ENCODE data around the gene KLHL34.

Gene KLHL34, protein sequence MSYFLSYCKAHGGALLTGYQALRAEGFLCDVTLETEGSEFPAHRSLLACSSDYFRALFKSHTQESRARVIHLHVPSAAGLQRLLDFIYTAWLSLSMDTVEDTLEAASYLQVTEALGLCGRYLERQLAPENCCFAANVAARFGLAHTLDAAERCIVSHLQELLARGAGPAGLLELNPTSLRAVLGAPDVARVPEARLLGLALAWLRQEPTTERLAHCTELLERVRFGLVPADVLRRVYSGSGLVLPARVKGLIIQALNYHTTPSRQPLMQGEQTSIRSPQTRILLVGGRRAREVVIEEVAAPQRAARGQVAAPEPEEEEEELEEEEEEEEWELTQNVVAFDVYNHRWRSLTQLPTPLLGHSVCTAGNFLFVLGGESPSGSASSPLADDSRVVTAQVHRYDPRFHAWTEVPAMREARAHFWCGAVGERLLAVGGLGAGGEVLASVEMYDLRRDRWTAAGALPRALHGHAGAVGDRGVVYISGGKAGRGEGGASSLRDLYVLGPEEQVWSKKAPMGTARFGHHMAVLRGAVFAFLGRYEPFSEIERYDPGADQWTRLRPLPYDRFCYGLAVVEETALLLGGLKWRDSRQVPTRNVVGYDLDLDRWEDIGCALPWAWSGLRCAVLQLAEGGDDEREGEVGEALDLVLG

DNA sequence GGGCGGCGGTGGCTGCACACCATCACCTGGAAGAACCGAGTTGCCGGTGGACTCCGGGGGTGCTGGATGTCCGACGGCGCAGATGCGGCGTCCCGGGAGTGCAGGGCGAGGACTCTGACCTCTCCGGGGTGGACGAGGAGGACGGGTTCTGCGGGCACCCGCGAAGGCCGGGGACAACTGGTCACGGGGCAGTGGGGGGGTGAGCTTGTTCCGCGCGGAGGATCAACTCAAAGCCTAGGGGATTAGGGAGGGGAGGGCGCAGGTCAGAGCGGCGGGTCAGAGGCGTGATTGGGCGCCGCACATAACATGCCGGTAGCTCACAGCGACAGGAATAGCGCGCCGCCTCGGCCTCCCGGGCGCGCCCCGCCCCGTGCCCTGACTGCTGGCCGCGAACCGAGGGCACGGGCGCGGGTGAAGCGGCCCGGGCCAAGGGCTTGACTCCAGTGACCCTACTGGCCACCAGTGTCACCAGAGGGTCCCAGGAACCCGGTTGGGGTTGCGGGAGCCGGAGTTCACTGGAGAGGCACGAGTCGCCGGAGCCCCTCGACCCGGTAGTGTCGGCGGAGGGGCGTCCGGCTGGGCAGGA lies at the start of gene KLHL34:
KLHL34 (minus strand) TSS at position 179 of the 586 bp plus-strand sequence. CDS start 542 bp downstream, outside the sequence.
- DNase-seq (ENCODE audit: low spot score): no peak

DNA sequence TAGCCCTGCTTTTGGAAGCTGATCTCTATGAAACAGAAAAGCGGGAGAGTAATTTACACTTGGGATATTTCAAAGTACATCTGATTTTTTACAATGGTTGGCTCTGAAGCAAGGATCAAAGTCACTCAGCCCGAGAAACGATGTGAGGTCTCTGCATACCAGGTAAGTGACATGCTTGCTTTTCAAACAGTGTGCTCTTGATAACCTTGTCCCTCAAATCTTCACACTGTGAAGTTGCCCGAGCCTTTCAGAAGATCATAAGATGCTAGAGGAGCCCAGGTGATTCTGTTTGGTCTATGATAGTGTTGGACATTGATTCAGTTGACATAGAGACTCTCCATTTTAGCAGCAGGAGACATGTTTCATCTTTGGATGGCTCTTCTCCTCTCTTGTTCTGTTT lies 47.1 kb upstream of the KLHL34 start:
- DNase-seq (ENCODE audit: low spot score): no peak

DNA sequence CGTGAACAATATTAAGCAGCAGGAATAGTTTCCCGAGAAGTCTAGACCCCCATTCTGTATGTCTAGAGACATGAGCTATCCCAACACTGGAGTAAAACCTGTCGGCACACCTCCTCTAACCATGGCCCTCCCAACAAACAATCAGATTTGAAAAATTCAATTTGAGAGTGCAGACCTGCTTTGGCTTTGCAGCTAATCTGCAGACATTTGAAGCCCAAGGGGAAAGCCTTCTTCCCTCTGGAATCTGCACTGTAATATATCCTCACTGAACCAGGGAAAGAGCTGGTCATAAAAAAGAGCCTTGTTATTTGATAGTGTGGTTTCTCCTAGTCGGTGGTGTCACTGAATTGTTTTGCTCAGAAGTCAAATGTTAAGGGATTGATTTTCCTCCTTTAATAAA lies 44.6 kb upstream of the KLHL34 start:
- DNase-seq (ENCODE audit: low spot score): no peak

DNA sequence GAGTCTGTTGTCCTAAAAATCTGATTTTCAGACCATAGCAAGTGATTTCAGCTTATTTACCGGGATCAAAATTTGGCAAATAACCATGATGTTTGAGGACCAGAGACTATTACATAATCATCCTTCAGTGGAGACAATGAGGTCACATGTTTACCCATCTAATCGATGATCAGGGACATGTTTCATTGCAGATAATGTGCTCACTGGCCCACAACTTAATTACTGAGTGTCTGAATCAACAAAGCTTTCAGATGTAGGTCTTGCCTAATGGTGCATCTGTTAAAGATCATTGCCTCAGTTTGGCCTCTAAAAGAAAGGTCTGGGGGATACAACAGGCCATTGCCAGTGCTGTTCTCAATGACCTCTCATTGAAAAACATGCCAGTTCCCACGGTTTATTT lies 42.8 kb upstream of the KLHL34 start:
- no peak for DNase-seq (ENCODE audit: low spot score)

DNA sequence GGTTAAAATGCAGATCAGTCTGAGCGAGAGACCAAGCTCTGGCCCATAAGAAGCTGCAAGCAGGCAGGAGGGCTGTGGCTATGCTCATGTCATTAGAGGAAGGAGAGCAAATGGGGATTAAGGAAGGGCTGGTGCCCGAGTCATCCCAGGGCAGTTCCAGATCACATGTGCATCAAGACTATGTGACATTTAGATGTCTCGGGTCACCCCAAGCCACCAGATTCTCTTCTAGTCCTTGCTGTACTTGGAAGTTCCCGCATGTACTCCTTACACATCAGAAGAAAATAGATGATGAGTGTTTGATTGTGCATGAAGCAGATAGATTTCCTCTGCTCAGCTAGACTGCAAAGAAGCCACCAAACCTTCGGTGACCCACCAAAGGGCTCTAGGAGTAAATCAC lies 42.1 kb upstream of the KLHL34 start:
- DNase-seq (ENCODE audit: low spot score): no peak

DNA sequence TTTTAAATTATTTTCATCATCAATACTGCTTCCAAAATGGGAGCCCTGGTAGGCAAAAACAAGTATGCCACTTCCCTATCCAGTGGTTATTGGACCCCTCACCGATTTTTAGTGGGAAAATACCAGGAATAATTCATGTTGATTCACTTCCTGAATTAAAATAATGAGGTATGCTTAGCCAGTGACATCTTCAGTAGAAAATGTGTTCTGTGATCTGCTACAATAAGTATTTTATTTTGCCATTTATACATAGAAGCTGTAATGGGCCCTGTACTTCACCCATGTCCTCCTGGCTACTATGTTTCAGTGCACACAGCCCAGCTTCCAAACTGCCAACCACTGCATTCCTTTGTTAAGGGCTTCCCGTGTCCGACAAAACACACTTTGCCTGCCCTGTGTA lies 41.0 kb upstream of the KLHL34 start:
- DNase-seq (ENCODE audit: low spot score): no peak

DNA sequence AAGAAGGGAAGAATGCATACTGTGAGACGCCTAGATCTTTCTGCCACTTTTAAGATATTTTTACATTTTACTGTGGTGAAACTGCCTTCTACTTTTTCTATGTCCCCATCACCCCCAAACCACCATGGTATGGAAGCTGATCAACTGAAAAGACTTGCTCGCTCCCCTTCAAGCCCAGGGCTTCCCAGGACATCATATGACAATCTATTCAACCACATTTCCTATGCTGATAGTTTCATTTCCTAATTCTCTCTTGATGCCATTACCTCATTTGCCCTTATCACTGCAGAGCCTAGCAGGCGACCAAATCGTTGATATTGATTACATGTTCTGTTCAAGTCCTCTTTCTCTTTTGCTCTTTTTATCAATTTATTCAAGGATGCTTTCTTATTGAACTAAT lies 40.1 kb upstream of the KLHL34 start:
- DNase-seq (ENCODE audit: low spot score): no peak

DNA sequence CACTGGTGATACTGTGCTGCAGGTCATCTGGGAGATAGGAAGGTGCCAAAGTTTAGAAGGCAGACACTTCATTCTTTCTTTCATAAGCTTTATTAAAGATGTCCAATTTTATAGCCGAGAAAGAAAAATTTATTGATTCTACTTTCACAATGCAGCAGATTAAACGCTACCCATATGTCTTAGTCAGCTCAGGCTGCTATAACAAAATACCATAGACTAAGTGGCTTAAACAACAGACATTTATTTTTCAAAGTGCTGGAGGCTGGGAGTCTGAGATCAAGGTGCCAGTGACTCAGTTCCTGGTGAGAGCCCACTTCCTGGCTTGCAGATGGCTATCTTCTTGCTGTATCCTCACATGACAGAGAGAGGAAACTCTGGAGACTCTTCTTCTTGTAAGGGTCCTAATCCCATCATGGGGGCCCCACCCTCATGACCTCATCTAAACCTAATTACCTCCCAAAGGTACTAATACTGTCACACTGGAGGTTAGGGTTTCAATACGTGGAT lies 33.4 kb upstream of the KLHL34 start:
- no peak for DNase-seq (ENCODE audit: low spot score)

DNA sequence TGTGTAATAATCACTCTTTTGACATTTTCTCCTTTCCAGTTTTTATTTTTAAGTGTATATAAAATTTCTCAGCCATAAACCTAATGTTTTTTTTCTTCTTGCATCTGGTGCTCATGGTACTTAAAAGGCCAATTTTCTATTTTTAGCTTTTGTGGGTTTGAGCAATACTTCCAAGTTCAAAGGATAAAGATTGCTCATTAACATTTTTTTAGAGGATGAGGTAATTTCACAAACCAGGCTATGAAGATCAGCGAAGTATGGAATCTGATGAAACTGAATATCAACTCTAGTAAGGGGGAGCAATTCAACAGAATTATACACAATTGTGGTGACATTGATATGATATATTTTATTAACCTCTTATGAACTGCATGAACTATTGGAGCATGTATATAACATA lies 25.8 kb upstream of the KLHL34 start:
- no peak for DNase-seq (ENCODE audit: low spot score)

DNA sequence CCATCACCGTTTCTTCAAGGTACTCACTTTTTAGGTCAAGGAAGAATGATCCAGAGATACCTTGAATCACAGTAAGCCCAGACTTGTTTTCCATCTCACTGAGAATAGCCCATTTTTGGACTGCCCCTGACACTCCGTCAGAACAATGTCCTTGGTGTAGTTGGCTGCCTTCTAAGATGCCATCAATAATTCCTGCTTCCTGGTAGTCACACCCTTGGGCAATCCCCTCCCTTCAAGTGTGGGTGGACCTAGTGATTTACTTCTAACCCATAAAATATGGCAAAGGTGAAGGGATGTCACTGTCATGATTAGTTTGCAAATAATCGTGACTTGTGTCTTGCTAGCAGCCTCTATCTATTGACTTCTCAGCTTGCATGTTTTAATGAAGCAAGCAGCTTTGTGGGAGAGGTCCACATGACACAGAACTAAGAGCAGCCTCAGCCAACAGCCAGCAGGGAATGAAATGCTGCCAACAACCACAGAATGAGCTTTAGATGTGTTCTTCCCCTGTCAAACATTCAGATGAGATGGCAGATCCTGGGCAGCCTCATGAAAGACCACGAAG lies 20.0 kb upstream of the KLHL34 start:
- DNase-seq (ENCODE audit: low spot score): no peak

DNA sequence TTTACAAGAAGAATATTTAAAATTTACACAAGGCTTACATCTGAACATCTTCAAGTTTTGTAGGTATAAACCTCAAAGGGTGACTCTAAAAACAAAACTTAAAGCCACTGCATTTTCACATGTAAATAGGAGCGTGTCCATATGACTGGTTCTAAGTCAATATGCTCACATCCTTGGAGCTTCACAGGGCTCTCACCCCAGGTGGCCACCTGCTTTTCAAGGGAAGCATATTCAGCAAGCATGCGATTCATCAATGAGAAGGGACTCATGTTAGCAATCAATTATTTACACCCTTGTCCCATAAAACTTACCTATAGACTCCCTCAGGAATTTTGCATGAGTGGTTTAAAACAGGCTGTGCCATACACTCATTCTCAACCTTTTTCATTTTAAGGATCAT lies 17.8 kb upstream of the KLHL34 start:
- DNase-seq (ENCODE audit: low spot score): no peak

DNA sequence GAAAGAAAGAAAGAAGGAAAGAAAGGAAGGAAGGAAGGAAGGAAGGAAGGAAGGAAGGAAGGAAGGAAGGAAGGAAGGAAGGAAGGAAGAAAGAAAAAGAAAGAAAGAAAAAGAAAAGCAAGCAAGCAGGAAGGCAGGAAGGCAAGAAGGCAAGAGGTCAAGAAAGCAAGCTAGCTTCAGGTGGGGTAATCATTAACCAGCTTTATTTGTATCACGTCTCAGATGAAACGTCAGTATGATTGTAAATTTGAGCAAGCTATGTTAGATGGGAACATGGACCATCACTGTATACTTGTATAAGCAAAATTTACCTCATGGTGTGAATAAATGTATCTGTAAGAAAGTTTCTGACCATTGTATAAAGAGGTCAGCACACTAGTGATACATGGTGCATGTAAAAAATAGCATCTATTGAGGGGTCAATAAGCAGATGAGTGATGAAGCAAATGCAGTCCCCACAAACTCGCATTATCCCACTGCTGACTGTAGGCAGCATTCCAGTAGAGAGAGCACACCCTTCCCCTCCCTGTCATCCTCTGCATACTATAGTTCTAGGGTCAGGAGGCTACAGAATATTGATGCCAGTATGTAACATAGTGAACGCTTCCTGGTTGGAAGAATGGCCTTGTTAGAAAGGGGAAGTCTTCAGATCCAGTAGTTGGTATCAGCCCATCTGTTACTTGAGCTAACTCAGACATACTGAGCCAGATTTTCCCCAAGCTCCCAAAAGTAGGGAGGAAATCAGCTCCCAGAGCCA lies 16.5 kb upstream of the KLHL34 start:
- no peak for DNase-seq (ENCODE audit: low spot score)

DNA sequence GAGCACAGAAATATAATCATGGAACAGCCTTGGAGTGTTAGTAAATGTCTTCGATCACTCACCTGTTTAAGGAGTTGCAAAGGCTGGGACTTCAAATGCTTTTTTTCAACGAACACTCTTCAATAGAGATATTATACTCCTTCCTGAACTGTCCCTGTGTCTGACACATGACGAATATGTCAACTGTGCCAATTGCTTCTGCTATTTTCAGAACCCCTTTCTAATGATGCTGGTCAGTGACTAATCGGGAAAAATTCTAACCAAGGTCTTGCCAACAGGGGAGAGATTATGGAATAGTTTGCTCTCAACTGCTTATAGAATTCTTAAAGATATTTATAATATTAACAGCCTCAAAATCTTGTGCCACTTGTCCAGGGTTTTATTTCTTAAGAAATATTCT lies 8.5 kb upstream of the KLHL34 start:
- DNase-seq (ENCODE audit: low spot score): no peak

DNA sequence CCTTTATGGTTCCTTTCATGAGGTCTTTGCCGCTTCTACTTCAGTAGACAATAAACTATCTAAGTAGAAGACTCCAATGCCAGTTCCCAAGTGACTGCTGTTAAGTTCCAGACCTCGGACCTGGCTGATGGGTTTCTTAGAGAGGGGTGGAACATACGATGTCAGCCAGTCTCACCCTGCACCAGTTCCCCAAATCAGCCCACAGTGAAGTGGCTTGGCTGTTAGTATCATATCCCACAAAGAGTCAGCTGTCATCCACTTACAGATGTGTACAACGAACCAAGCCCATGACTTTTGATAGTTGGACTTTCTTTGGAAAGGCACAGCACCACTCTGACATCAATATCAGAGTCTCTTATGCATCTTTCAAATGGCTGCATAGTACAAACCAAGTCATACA lies 8.1 kb upstream of the KLHL34 start:
- DNase-seq (ENCODE audit: low spot score): no peak

DNA sequence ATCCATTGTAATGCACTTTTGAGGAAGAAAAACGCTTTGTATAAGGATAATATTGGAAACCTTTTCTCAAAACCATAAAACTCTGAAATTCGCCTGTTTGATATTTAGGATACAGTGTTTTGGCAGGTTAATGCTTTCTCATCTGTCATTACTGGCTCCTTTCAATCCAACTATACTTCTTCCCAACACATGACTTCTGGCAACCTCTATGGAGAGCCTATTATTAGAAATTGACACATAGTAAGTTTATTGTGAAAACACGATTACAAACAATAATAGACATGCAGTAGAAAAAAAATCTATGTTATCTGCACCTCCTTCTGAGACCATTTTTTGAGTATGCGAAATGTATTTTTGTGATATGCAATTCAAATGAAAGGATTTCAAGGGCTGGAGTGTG lies 4.6 kb upstream of the KLHL34 start:
- DNase-seq (ENCODE audit: low spot score): no peak

DNA sequence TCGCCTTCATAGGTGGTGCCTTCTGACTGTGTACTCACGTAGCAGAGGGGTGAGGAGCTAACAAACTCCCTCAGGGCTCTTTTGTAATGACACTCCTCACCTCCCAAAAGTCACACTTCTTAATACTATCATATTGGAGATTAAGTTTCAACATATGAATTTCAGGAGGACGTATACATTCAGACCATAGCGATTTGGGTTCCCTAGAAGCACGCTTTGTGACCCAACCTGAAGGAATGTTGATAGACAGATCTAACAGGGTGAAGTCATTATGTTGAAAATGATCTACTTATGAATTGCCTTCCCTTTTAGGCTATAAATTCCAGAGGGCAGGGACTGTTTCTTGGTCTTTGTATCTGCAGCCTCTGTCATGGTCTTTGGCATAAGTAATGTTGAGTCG lies 3.2 kb upstream of the KLHL34 start:
- DNase-seq (ENCODE audit: low spot score): no peak

DNA sequence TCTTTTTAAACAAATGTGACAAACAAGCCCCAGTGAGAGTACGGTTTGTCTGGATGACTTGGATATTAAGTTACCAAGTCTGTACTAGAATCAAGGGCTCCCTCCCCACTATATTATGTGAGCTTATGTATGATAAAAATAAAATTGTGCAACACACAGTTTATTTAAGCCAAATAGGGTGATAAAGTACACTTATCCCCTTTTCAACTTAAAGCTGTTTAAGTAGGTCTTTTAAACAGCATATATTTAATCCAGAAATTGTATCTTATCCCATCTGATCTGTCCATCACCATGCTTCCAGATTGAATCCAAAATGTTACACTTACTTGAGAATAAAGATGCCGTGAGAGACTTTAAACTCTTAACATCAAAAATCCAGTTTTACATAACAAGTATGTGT lies 2.0 kb upstream of the KLHL34 start:
- no peak for DNase-seq (ENCODE audit: low spot score)

DNA sequence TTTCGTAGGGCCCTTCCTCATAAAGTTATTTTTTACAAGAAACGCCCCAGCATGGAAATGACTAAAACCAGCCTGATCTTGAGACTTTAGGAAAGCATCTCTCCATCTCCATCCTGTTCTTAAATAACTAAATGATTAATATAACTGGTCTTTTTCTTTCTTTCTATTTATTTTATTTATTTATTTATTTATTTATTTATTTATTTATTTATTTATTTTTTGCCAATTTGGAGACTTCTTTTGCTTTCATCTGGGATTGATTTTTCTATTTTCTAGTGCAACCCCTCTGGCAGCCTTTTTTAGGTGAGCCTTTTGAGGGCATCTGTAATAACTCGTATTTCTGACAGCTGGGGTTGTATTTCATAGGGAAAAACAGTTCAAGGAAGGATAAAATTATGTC lies 1.2 kb upstream of the KLHL34 start:
- no peak for DNase-seq (ENCODE audit: low spot score)

DNA sequence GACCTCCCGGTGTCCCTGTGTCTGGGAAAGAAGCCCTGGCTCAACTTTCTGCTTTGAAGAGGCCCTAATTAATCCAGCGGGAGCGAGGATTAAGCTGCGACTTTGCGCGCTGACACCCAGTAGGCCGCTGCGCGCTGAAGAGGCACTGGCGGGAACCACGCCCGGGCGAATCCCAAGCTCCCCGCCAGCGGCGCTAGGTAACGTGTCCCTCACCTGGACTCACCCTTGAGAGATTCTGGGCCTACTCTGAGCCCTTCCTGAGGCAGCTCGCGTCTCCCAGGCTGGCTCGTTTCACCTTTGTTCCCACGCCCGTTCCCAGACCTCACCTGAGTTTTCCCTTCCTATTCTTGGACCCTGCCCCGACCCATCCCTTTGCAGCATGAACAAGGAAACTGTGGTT lies 616 bp upstream of the KLHL34 start:
- no peak for DNase-seq (ENCODE audit: low spot score)

DNA sequence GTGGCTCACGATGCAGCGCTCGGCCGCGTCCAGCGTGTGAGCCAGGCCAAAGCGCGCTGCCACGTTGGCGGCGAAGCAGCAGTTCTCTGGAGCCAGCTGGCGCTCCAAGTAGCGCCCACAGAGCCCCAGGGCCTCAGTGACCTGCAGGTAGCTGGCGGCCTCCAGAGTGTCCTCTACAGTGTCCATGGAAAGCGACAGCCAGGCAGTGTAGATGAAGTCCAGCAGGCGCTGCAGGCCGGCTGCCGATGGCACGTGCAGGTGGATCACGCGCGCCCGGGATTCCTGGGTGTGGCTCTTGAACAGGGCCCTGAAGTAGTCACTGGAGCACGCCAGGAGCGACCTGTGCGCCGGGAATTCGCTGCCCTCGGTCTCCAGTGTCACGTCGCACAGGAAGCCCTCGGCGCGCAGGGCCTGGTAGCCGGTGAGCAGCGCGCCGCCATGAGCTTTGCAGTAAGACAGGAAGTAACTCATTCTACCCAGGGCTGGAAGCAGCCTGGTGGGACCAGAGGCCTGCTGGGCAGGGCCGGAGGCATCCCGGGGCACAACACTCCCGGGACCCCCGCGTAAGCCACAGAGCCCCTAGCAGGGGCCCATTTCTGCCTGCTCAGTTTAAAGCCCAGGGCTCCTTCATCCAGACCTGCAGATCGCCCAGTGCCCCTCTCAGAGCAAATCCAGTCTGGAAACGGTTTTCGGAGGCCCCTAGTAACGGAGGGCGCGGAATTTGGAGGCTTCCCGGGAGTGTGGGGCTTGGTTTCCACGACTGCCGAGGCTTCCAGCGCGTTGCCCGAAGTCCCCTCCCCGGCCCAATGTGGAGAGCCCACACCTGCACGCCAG lies 595 bp downstream of the KLHL34 start:
- no peak for DNase-seq (ENCODE audit: low spot score)

DNA sequence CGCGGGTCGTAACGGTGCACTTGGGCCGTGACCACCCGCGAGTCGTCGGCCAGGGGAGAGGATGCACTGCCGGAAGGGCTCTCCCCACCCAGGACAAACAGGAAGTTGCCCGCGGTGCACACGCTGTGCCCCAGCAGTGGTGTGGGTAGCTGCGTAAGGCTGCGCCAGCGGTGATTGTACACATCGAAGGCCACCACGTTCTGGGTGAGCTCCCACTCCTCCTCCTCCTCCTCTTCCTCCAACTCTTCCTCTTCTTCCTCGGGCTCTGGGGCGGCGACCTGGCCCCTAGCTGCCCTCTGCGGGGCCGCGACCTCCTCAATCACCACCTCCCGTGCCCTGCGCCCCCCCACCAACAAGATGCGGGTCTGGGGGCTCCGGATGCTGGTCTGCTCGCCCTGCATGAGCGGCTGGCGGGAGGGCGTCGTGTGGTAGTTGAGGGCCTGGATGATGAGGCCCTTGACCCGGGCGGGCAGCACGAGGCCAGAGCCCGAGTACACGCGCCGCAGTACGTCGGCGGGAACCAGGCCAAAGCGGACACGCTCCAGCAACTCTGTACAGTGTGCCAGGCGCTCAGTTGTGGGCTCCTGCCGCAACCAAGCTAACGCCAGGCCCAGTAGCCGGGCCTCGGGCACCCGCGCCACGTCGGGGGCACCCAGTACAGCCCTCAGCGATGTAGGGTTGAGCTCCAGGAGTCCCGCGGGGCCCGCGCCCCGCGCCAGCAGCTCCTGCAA lies 1.4 kb downstream of the KLHL34 start:
- no peak for DNase-seq (ENCODE audit: low spot score)
